H1 (cell line): ENCODE results near the gene EIF4E. TPM values are rescaled to one million over a fixed set of nuclear protein-coding genes. Genes with fewer than 3 reads are reported as not detected.

Experiments
- polyA plus RNA-seq, 7 experiments: library from polyadenylated mRNA; depleted of rRNA in 3 of 7; stranded (reverse) in 5 of 7; unstranded in 2 of 7; fragments of >200 nt in 5 of 7; fragments of 200-250 nt in 2 of 7; gene quantifications; 1 replicate in 5 of 7; 2 replicates in 1 of 7; 4 replicates in 1 of 7; pipeline versions ENCODE4 v1.2.1 to v1.2.3, GENCODE V29; 2011 to 2013; ENCODE audit warnings: missing spikeins in 2 of 7, mixed read lengths in 2 of 7
- total RNA-seq: library from RNA; stranded (reverse); fragmentation: NEBNext Ultra II Directional; extraction: Animal tissue kit (Norgen Biotek cat#: 25700); gene quantifications from 2 replicates; pipeline ENCODE4 v1.2.1, GENCODE V29; 2021
- TF ChIP-seq, protein P1 (sequence below), 3 experiments: IDR thresholded peaks; 1 replicate in 2 of 3; 2 replicates in 1 of 3; pipeline versions ENCODE4 v1.5.1 to v1.6.1; 2011; ENCODE audit warnings: low read length in 3 of 3, mild to moderate bottlenecking in 3 of 3, inconsistent platforms in 2 of 3, low read depth in 1 of 3, moderate library complexity in 1 of 3; ENCODE audit not compliant: insufficient read depth in 1 of 3; ENCODE audit errors: control extremely low read depth in 1 of 3

EIF4E gene
- total and polyA plus RNA-seq, 2 of the 8 experiments (the other 6 are each of a cell fraction or from before 2014, with no cell fraction given), result 59.6 to 185 TPM

DNA sequence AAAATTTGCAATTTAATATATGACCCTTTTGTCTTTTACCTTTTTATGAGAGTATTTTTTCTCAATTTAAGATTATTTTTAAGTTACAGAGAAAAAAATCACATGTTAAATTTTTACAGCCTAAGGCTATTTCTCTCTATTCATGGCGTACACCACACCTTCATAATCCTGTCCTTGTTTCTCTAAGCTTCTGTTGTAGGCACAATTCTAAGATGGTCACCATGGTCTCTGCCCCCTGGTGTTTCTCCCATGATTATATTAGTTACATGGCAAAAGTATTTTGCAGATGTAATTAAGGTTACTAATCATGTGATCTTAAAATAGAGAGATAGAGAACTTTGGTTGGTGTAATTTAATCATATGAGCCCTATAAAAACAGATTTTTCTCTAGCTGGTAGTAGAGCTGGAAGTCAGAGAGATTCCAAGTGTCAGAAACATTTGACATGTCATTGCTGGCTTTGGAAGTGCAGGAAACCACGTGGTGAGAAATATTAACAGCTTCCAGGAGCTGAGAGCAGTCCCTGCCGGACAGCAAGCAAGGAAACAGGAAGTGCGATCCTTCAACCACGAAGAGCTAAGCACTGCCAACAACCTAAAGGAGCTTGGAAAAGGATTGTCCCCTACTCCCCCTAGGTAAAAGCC is 89.8 kb downstream of the EIF4E start (continued):
- TF ChIP-seq, protein P1, sequence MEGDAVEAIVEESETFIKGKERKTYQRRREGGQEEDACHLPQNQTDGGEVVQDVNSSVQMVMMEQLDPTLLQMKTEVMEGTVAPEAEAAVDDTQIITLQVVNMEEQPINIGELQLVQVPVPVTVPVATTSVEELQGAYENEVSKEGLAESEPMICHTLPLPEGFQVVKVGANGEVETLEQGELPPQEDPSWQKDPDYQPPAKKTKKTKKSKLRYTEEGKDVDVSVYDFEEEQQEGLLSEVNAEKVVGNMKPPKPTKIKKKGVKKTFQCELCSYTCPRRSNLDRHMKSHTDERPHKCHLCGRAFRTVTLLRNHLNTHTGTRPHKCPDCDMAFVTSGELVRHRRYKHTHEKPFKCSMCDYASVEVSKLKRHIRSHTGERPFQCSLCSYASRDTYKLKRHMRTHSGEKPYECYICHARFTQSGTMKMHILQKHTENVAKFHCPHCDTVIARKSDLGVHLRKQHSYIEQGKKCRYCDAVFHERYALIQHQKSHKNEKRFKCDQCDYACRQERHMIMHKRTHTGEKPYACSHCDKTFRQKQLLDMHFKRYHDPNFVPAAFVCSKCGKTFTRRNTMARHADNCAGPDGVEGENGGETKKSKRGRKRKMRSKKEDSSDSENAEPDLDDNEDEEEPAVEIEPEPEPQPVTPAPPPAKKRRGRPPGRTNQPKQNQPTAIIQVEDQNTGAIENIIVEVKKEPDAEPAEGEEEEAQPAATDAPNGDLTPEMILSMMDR (IDR thresholded peaks at IDR 0.05; ENCODE audit: control extremely low read depth in 1 of 3, insufficient read depth in 1 of 3, low read depth in 1 of 3, low read length in 3 of 3), result no peak
